Caco-2 (cell line): ENCODE results near the gene MED14. TPM values are rescaled to one million over a fixed set of nuclear protein-coding genes. Genes with fewer than 3 reads are reported as not detected.

Source experiments
- BruUV-seq: library from RNA; stranded (reverse); fragments of 400-500 nt; replicated peaks from 2 replicates; lab custom pipeline; 2021; lab: Mats Ljungman, UMichigan
- CTCF ChIA-PET: fragments of 300-600 bp; sonication (Branson Sonifier 250); formaldehyde crosslinking; loops from one replicate; lab custom pipeline; 2022; ENCODE audit warnings: antibody characterized with exemption; lab: Charles Lee
- POLR2A ChIA-PET: fragments of 300-600 bp; sonication (Branson Sonifier 250); formaldehyde crosslinking; loops from one replicate; lab custom pipeline; 2022; ENCODE audit warnings: antibody characterized with exemption; lab: Charles Lee
- DNase-seq, 2 experiments: peaks; one replicate each; pipeline versions ENCODE4 v3.0.0 to v3.0.0-alpha.2; 2020 to 2022
- H3K27me3 ChIP-seq: replicated peaks from 2 replicates; pipeline ENCODE4 v1.6.0; 2011; ENCODE audit warnings: low read length; ENCODE audit not compliant: control insufficient read depth, insufficient read depth
- H3K36me3 ChIP-seq: 2 replicates; pipeline ENCODE4 v1.5.1; 2011; ENCODE audit warnings: low read length; ENCODE audit not compliant: control insufficient read depth, insufficient read depth
- H3K4me1 ChIP-seq: fragments of 250-450 bp; sonication (Bioruptor Pico); 2 replicates; pipeline ENCODE4 v1.5.1; 2020; ENCODE audit warnings: mild to moderate bottlenecking
- H3K4me3 ChIP-seq: 2 replicates; pipeline ENCODE4 v1.5.1; 2011; ENCODE audit warnings: low read depth, mild to moderate bottlenecking, control low read depth, low read length
- H3K9me3 ChIP-seq: fragments of 250-450 bp; sonication (Bioruptor Pico); 2 replicates; pipeline ENCODE4 v1.5.1; 2020; ENCODE audit warnings: mild to moderate bottlenecking, moderate library complexity
- H3K27ac Mint-ChIP-seq: one replicate; pipeline ENCODE4 v1.8.0; 2022; ENCODE audit warnings: mixed read lengths; ENCODE audit not compliant: unreplicated experiment
- H3K27me3 Mint-ChIP-seq: one replicate; pipeline ENCODE4 v1.8.0; 2022; ENCODE audit warnings: mixed read lengths; ENCODE audit not compliant: insufficient read depth, unreplicated experiment
- H3K36me3 Mint-ChIP-seq: one replicate; pipeline ENCODE4 v1.8.0; 2022; ENCODE audit warnings: mild to moderate bottlenecking, mixed read lengths; ENCODE audit not compliant: insufficient read depth, unreplicated experiment
- H3K4me1 Mint-ChIP-seq: one replicate; pipeline ENCODE4 v1.8.0; 2022; ENCODE audit warnings: low read depth, mixed read lengths; ENCODE audit not compliant: unreplicated experiment
- H3K4me3 Mint-ChIP-seq: one replicate; pipeline ENCODE4 v1.8.0; 2022; ENCODE audit warnings: mild to moderate bottlenecking, moderate library complexity, mixed read lengths; ENCODE audit not compliant: unreplicated experiment
- H3K9me3 Mint-ChIP-seq: one replicate; pipeline ENCODE4 v1.8.0; 2022; ENCODE audit warnings: mixed read lengths; ENCODE audit not compliant: unreplicated experiment
- intact Hi-C: fragments of 100-400 bp; cut with micrococcal nuclease; formaldehyde crosslinking; loops from one replicate; pipeline ENCODE4 v1.10.0; 2022; ENCODE audit not compliant: unreplicated experiment
- total RNA-seq: library from RNA; stranded (reverse); gene quantifications from 2 replicates; pipeline ENCODE4 v1.2.3, GENCODE V29; 2022
- TF ChIP-seq, protein P1 (sequence below), 2 experiments: fragments of 200-600 bp in 1 of 2; IDR thresholded peaks; 1 replicate in 1 of 2; 2 replicates in 1 of 2; pipeline versions ENCODE4 v1.5.1 to v1.8.0; 2011 to 2022; ENCODE audit warnings: antibody characterized with exemption in 1 of 2, control low read depth in 1 of 2, inconsistent platforms in 1 of 2, low read depth in 1 of 2, low read length in 1 of 2, mild to moderate bottlenecking in 1 of 2, moderate library complexity in 1 of 2; ENCODE audit not compliant: insufficient read depth in 1 of 2, severe bottlenecking in 1 of 2, unreplicated experiment in 1 of 2

The MED14 gene
- total RNA-seq, 1 experiment from 2014 or later, result 42.6 TPM

DNA sequence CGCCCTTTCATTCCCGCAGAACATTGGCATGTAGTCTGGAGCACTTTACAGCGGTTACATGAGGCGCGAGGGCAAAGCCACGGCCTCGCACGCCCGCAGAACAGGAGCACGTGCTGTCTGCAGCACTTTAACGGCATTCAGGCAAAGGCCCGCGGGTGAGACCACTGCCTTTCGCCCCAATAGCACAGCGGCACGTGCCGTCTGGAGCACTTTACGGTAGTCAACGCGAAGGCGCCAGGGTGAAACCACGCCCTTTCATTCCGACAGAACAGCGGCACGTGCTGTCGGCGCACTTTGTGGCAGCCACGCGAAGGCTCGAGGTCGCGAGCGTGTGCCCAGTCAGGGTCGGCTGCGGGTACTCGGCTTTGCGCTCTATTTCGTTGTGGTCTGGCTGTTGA lies 112.2 kb downstream of the MED14 start, which contains the start of gene MPC1L:
Gene MPC1L (plus strand): TSS at position 290 of the 398 bp plus-strand sequence. CDS start 138 bp downstream, outside the sequence.
- no peaks in the 10 kb centered on the region for H3K27me3 Mint-ChIP-seq
- no peak within 1 kb of the TSS for H3K4me3 ChIP-seq
- TF ChIP-seq, protein P1, sequence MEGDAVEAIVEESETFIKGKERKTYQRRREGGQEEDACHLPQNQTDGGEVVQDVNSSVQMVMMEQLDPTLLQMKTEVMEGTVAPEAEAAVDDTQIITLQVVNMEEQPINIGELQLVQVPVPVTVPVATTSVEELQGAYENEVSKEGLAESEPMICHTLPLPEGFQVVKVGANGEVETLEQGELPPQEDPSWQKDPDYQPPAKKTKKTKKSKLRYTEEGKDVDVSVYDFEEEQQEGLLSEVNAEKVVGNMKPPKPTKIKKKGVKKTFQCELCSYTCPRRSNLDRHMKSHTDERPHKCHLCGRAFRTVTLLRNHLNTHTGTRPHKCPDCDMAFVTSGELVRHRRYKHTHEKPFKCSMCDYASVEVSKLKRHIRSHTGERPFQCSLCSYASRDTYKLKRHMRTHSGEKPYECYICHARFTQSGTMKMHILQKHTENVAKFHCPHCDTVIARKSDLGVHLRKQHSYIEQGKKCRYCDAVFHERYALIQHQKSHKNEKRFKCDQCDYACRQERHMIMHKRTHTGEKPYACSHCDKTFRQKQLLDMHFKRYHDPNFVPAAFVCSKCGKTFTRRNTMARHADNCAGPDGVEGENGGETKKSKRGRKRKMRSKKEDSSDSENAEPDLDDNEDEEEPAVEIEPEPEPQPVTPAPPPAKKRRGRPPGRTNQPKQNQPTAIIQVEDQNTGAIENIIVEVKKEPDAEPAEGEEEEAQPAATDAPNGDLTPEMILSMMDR (IDR thresholded peaks at IDR 0.05; ENCODE audit: insufficient read depth in 1 of 2, low read depth in 1 of 2, low read length in 1 of 2, severe bottlenecking in 1 of 2, unreplicated experiment in 1 of 2), result no peak
- no peaks in the 10 kb centered on the region for H3K4me1 ChIP-seq
- H3K9me3 Mint-ChIP-seq, result no peaks in the 10 kb centered on the region
- no peaks in the 10 kb centered on the region for H3K36me3 ChIP-seq
- H3K4me1 Mint-ChIP-seq, result no peaks in the 10 kb centered on the region
- H3K4me3 Mint-ChIP-seq, result no peak within 1 kb of the TSS
- no peaks in the 10 kb centered on the region for H3K27me3 ChIP-seq
- intact Hi-C loops, result no loop called here
- peaks cover 1% of the 10 kb centered on the region for H3K36me3 Mint-ChIP-seq
- no TSS peak for BruUV-seq
- ChIA-PET CTCF (no interaction called here), POLR2A (no interaction called here)
- no peak for DNase-seq
- H3K27ac Mint-ChIP-seq, result no peak within 1 kb of the TSS
- H3K9me3 ChIP-seq, result no peaks in the 10 kb centered on the region

- ChIA-PET POLR2A (no interaction called here), CTCF (no interaction called here)
- no peak for DNase-seq
- intact Hi-C loops, result no loop called here
- Mint-ChIP-seq H3K36me3 (no peaks in the 10 kb centered on the region), H3K4me3 (no peak overlapping the region), H3K27ac (no peak overlapping the region), H3K9me3 (no peaks in the 10 kb centered on the region), H3K4me1 (no peaks in the 10 kb centered on the region), H3K27me3 (no peaks in the 10 kb centered on the region)
- Histone ChIP-seq H3K9me3 (no peaks in the 10 kb centered on the region), H3K4me1 (no peaks in the 10 kb centered on the region), H3K36me3 (no peaks in the 10 kb centered on the region), H3K4me3 (no peak overlapping the region), H3K27me3 (no peaks in the 10 kb centered on the region)
- BruUV-seq, result no TSS peak
- TF ChIP-seq, protein P1 (IDR thresholded peaks at IDR 0.05; ENCODE audit: insufficient read depth in 1 of 2, low read depth in 1 of 2, low read length in 1 of 2, severe bottlenecking in 1 of 2, unreplicated experiment in 1 of 2), result no peak
These were observed 112.7 kb downstream of the MED14 start for GRCh38 chrX:40622479-40623138.

DNA sequence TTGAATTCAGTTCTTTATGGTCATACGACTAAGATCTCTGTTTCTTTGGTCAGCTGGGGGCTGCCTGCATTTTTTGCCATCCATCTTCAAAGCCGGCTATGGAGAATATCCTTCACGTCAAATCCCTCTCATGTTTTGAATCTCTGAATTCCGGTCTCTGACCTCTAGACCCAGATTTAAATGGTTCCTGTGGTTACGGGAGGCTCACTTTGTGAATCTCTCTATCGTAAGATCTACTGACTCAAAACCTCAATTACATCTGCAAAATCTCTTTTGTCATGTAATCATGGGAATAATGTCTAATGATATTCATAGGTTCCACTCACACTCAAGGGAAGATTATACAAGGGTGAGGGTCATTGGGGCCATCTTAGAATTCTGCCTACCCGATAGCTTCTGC lies 117.8 kb downstream of the MED14 start:
- ChIA-PET CTCF (interaction anchor here (1.1 kb wide), 1 partner anchor 12 kb away, joined by 3 read pairs; no protein-coding TSS in a partner anchor), POLR2A (no interaction called here)
- Mint-ChIP-seq H3K27me3 (no peaks in the 10 kb centered on the region), H3K36me3 (no peaks in the 10 kb centered on the region), H3K4me3 (no peak overlapping the region), H3K9me3 (no peaks in the 10 kb centered on the region), H3K27ac (no peak overlapping the region), H3K4me1 (no peaks in the 10 kb centered on the region)
- TF ChIP-seq, protein P1 (IDR thresholded peaks at IDR 0.05; ENCODE audit: insufficient read depth in 1 of 2, low read depth in 1 of 2, low read length in 1 of 2, severe bottlenecking in 1 of 2, unreplicated experiment in 1 of 2), result no peak
- Histone ChIP-seq H3K27me3 (no peaks in the 10 kb centered on the region), H3K4me1 (no peaks in the 10 kb centered on the region), H3K36me3 (no peaks in the 10 kb centered on the region), H3K4me3 (no peak overlapping the region), H3K9me3 (no peaks in the 10 kb centered on the region)
- intact Hi-C loops, result no loop called here
- BruUV-seq, result no TSS peak
- DNase-seq, result no peak
